Measurements from ENCODE around the gene MYMX. TPM values are rescaled to one million over a fixed set of nuclear protein-coding genes. Genes with fewer than 3 reads are reported as not detected.
A peak's percentile ranks its signal among the peaks of the same experiment; 100 is the strongest.

MYMX gene
- total RNA-seq (not detected), polyA plus RNA-seq (not detected), total RNA-seq (0 reads per million in 6 experiments)

DNA sequence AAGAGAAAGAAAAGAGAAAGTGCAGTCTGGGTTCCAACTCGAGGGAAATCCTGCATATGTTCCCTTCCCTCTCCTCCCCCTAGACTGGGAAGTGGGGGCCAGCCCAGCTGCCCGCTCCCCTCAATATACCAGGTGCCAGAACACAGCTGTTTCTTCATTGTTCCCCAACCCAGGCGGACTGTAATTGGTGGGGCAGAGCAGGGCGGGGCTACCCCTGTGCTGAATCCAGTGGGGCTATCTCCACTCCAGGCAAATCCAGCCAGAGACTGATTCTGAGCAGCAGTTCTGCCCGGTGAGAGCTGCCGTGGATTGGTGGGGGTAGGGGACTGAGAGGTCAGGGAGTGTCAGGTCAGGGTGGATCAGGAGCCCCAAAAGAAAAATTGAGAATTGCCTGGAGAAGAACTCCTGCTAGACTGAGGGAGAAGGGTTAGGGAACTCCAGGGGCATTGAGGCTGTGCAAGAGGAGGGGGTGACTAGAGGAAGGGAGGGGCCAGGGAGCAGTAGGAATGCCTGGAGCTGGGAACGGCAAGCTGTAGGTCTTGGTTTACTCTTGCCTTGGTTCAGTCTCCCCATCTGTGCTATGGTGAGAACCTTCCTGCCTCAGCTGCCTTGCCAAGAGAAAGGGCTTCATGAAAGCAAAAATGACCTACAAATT, at the start of gene MYMX:
TSS of gene MYMX (plus strand) at position 250 of the 655 bp plus-strand sequence. CDS start 546 bp downstream, outside the sequence.
- ATAC-seq (no peak), DNase-seq (no peak)
- H3K27me3 Mint-ChIP-seq = peaks cover 0 to 7% (median 4%) of the 10 kb centered on the region in 5 donors
- no peak within 1 kb of the TSS for H3K4me3 Mint-ChIP-seq
- H3K36me3 Mint-ChIP-seq = no peaks in the 10 kb centered on the region
- H3K4me1 Mint-ChIP-seq = peaks cover 5 to 26% (median 18%) of the 10 kb centered on the region in 4 donors
- POLR2A ChIA-PET = interaction anchor here (0.7 kb wide), 1 partner anchor 39 kb away, joined by 4 read pairs; no protein-coding TSS in a partner anchor
- H3K27ac Mint-ChIP-seq = no peak within 1 kb of the TSS
- H3K9me3 Mint-ChIP-seq = no peaks in the 10 kb centered on the region

DNA sequence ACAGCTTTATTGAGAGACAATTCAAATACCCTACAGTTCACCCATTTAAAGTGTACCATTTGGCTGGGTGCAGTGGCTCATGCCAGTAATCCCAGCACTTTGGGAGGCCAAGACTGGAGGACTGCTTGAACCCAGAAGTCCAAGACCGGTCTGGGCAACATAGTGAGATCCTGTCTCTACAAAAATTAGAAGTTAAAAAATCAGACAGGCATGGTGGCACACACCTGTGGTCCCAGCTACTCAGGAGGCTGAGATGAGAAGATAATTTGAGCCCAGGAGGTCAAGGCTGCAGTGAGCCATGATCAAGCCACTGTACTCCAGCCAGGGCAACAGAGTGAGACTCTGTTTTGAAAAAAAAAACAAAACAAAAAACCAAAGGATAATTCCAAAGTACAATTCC, 49.2 kb upstream of the MYMX start:
- H3K4me3 Mint-ChIP-seq = no peak overlapping the region
- peaks cover 0 to 7% (median 5%) of the 10 kb centered on the region in 4 donors for H3K4me1 Mint-ChIP-seq
- no peaks in the 10 kb centered on the region for H3K36me3 Mint-ChIP-seq
- DNase-seq (no peak), ATAC-seq (no peak)
- no peak overlapping the region for H3K27ac Mint-ChIP-seq
- no peaks in the 10 kb centered on the region for H3K9me3 Mint-ChIP-seq
- POLR2A ChIA-PET = no interaction called here
- H3K27me3 Mint-ChIP-seq = peaks cover 6 to 12% (median 9%) of the 10 kb centered on the region in 5 donors

DNA sequence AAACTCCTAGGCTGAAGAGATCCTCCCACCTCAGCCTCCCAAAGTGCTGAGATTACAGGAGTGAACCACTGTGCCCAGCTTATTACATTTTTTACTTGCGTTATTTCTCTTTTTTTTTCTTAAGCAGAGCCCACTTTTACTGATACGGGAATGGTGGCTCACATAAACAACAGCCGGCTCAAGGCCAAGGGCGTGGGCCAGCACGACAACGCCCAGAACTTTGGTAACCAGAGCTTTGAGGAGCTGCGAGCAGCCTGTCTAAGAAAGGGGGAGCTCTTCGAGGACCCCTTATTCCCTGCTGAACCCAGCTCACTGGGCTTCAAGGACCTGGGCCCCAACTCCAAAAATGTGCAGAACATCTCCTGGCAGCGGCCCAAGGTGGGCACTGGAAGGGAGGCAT, 47.6 kb upstream of the MYMX start:
- H3K27me3 Mint-ChIP-seq = peaks cover 0 to 9% (median 6%) of the 10 kb centered on the region in 5 donors
- H3K36me3 Mint-ChIP-seq = no peaks in the 10 kb centered on the region
- no peak overlapping the region for H3K27ac Mint-ChIP-seq
- DNase-seq (no peak), ATAC-seq (no peak)
- POLR2A ChIA-PET = interaction anchor here (0.6 kb wide), 1 partner anchor 1115 kb away, joined by 5 read pairs; no protein-coding TSS in a partner anchor
- H3K4me1 Mint-ChIP-seq = peaks cover 2 to 11% (median 9%) of the 10 kb centered on the region in 4 donors
- no peaks in the 10 kb centered on the region for H3K9me3 Mint-ChIP-seq
- no peak overlapping the region for H3K4me3 Mint-ChIP-seq

DNA sequence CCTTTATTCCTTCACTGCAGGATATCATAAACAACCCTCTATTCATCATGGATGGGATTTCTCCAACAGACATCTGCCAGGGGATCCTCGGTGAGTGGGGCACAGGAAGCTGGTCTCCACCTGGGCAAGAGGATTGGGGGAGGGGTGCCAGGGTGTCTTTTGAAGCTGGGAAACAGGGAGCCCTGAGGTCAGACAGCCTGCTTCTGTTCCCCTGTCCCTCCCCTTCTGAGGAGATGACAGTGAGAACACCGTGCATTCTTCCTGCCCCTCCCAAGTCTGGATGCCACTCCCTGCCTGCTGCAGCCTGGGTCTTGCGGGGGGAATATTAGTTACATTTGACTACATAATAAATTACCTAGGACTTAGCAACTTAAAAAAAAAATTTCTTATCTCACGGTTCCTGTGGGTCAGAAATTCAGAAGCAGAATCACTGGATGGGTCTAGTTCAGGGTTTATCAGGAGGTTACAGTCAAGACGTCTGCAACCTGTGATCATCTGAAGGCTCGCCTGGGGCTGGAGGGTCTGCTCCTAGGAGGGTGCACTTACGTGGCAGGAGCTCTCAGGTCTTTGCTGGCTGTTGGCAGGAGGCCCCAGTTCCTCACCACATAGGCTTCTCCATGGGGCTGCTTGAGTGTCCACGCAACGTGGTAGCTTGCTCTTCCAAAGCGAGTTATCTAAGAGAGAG, 46.7 kb upstream of the MYMX start:
- POLR2A ChIA-PET = interaction anchor here (0.6 kb wide), 2 partner anchors 565 to 1116 kb away, joined by 4 to 5 read pairs; no protein-coding TSS in a partner anchor
- DNase-seq = peak in 1 of 10 donors; percentile 52
- ATAC-seq = no peak
- H3K27ac Mint-ChIP-seq = no peak overlapping the region
- H3K9me3 Mint-ChIP-seq = no peaks in the 10 kb centered on the region
- no peak overlapping the region for H3K4me3 Mint-ChIP-seq
- peaks cover 0 to 5% (median 2%) of the 10 kb centered on the region in 5 donors for H3K27me3 Mint-ChIP-seq
- H3K4me1 Mint-ChIP-seq = peaks cover 2 to 11% (median 8%) of the 10 kb centered on the region in 4 donors
- no peaks in the 10 kb centered on the region for H3K36me3 Mint-ChIP-seq

DNA sequence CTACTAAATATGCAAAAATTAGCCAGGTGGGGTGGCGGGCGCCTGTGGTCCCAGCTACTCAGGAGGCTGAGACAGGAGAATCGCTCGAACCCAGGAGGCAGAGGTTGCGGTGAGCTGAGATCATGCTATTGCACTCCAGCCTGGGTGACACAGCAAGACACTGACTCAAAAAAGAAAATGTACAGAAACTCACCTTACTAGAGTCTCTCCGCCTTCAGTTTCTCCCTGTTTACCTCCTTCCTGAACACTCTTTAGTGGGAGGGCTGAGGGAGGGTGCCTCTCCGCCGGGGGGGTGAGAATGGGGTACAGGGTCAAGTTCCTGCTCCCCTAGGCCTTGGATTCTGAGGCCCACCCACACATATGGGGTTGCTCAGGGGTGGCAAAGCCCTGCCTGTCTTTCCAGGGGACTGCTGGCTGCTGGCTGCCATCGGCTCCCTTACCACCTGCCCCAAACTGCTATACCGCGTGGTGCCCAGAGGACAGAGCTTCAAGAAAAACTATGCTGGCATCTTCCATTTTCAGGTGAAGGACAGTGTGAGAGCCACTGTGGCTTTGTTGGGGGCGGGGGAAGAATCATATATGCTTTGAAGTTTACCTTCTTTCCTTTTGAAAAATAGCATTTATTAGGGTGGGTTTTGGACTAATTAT, 44.7 kb upstream of the MYMX start:
- H3K27me3 Mint-ChIP-seq = peaks cover 0 to 3% (median 0%) of the 10 kb centered on the region in 5 donors
- no peak for ATAC-seq
- H3K4me1 Mint-ChIP-seq = peaks cover 10 to 19% (median 14%) of the 10 kb centered on the region in 4 donors
- DNase-seq = peak in 1 of 10 donors; percentile 53
- H3K4me3 Mint-ChIP-seq = peak overlapping the region in 1 of 10 donors; percentile 41
- POLR2A ChIA-PET = interaction anchor here (0.6 kb wide), 1 partner anchor 90 kb away, joined by 3 read pairs; no protein-coding TSS in a partner anchor
- H3K36me3 Mint-ChIP-seq = no peaks in the 10 kb centered on the region
- no peaks in the 10 kb centered on the region for H3K9me3 Mint-ChIP-seq
- peak overlapping the region in 1 of 10 donors; percentile 76 for H3K27ac Mint-ChIP-seq

DNA sequence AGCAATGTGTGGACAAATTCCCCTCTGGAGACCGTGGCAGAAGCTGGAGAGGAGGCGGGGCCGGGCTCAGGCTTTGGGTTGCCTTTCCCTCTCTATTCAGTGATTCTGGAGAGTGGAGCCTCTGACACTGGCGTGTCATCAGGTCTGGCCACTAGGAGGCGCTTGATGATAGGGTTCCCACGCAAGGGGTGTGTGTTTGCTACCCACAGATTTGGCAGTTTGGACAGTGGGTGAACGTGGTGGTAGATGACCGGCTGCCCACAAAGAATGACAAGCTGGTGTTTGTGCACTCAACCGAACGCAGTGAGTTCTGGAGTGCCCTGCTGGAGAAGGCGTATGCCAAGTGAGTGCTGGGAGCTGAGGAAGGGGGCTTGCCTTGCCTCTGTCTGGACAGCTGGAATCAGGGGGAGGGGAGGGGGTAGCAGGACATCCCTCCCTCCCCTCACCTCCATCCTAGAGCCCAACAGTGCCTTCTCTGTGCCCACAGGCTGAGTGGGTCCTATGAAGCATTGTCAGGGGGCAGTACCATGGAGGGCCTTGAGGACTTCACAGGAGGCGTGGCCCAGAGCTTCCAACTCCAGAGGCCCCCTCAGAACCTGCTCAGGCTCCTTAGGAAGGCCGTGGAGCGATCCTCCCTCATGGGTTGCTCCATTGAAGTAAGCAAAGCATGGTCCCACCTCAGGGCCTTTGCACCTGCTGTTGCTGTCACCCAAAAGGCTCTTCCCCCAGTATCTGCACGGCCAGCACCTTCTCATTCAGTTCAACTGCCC, 43.8 kb upstream of the MYMX start:
- Mint-ChIP-seq H3K4me3 (no peak overlapping the region), H3K9me3 (no peaks in the 10 kb centered on the region), H3K27me3 (peaks cover 0 to 3% (median 0%) of the 10 kb centered on the region in 5 donors), H3K4me1 (peaks cover 10 to 26% (median 19%) of the 10 kb centered on the region in 4 donors), H3K27ac (peak overlapping the region in 2 of 10 donors; percentile 38 to 76), H3K36me3 (no peaks in the 10 kb centered on the region)
- ATAC-seq = peak; percentile 72 to 90
- peak; percentile 60 to 88 (median 71) for DNase-seq
- POLR2A ChIA-PET = interaction anchor here (0.8 to 1.0 kb wide), 2 partner anchors 75 to 84 kb away, joined by 4 to 5 read pairs; partner anchors contain the start of gene SLC35B2

DNA sequence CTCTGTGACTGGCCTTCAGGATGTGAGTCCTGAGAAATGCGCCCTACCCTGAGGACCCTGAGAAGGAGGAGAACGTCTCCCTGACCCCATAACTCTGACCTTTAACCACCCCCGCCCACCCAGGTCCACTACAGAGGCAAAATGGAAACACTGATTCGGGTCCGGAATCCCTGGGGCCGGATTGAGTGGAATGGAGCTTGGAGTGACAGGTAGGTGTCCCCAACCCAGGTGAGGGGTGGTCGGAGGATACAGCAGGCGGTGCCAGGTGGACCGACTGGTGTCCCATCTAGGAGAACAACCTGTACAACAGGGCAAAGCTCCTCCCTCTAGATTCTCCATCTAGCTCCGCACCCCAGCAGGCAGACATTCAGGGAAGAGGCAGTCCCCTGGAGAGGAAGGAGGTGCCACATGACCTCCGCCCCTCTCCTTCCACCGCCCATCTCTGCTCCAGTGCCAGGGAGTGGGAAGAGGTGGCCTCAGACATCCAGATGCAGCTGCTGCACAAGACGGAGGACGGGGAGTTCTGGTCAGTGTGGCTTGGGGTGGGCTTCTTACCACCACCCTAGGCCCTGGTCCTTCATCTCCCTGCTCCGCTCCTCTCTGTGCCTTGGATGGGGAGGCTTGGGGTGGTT, 40.5 kb upstream of the MYMX start:
- H3K9me3 Mint-ChIP-seq = no peaks in the 10 kb centered on the region
- no peaks in the 10 kb centered on the region for H3K36me3 Mint-ChIP-seq
- peak overlapping the region; percentile 11 to 88 (median 72) for H3K4me3 Mint-ChIP-seq
- peaks cover 10 to 27% (median 19%) of the 10 kb centered on the region in 4 donors for H3K4me1 Mint-ChIP-seq
- H3K27ac Mint-ChIP-seq = peak overlapping the region in 6 of 10 donors; percentile 1 to 76 (median 66)
- POLR2A ChIA-PET = no interaction called here
- ATAC-seq = no peak
- DNase-seq = peak in 1 of 10 donors; percentile 52
- peaks cover 0 to 3% (median 0%) of the 10 kb centered on the region in 5 donors for H3K27me3 Mint-ChIP-seq

DNA sequence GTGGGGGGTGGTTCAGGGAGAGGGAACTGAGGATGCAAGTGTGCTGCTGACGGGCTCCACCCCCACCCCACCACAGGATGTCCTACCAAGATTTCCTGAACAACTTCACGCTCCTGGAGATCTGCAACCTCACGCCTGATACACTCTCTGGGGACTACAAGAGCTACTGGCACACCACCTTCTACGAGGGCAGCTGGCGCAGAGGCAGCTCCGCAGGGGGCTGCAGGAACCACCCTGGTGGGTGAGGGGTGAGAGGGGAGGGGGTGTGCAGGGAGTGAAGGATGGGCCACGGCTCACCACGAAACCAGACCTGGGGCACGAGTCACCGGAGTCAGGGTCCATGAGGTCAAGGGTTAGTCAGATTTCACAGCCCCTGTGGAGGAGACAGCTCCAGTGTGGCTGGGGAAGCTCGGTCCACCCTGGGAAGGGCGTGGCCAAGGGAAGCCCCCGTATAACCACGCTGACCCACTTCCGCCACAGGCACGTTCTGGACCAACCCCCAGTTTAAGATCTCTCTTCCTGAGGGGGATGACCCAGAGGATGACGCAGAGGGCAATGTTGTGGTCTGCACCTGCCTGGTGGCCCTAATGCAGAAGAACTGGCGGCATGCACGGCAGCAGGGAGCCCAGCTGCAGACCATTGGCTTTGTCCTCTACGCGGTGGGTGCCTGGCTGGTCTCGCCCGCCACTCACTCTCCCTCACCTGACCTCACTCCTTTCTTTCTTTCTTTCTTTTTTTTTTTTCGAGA, 39.8 kb upstream of the MYMX start:
- H3K27me3 Mint-ChIP-seq = peaks cover 0 to 3% (median 0%) of the 10 kb centered on the region in 5 donors
- peak overlapping the region in 8 of 10 donors; percentile 9 to 87 (median 66) for H3K27ac Mint-ChIP-seq
- peak overlapping the region; percentile 56 to 88 (median 72) for H3K4me3 Mint-ChIP-seq
- H3K36me3 Mint-ChIP-seq = no peaks in the 10 kb centered on the region
- POLR2A ChIA-PET = no interaction called here
- peak; percentile 65 to 82 for ATAC-seq
- H3K4me1 Mint-ChIP-seq = peaks cover 10 to 25% (median 19%) of the 10 kb centered on the region in 4 donors
- no peaks in the 10 kb centered on the region for H3K9me3 Mint-ChIP-seq
- DNase-seq = peak in 9 of 10 donors; percentile 20 to 74 (median 45)

DNA sequence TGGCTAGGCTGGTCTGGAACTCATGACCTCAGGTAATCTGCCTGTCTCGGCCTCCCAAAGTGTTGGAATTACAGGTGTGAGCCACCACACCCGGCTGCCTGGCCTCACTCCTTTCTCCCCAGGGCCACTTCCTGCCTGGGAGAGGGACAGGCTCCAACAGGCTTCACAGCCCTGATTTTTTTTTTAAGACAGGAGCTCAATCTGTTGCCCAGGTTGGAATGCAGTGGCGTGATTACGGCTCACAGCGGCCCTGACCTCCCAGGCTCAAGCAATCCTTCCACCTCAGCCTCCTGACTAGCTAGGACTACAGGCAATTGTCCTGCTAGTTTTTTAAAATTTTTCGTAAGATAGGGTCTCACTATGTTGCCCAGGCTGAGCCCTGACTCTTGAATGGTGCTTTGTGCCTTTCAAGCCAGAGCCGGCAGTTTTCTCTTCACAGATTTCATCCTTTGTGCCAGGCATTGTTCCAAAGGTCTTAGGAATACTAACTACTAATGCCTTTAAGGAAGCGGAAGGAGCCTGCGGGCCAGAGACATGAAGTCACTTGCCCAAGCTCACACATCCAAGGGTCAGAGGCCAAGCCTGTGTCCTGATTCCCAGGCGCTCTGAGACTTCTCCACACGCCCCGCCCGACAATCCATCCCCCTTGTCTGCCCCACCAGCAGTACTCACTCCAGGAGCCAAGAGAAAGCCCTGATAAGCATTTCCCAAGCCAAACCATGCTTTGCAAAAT, 38.9 kb upstream of the MYMX start:
- H3K4me1 Mint-ChIP-seq = peaks cover 4 to 19% (median 16%) of the 10 kb centered on the region in 4 donors
- peak overlapping the region in 5 of 10 donors; percentile 33 to 88 (median 56) for H3K4me3 Mint-ChIP-seq
- no peak for ATAC-seq
- peaks cover 0 to 2% (median 0%) of the 10 kb centered on the region in 5 donors for H3K27me3 Mint-ChIP-seq
- no peaks in the 10 kb centered on the region for H3K36me3 Mint-ChIP-seq
- DNase-seq = peak in 1 of 10 donors; percentile 21
- no peaks in the 10 kb centered on the region for H3K9me3 Mint-ChIP-seq
- POLR2A ChIA-PET = no interaction called here
- peak overlapping the region in 7 of 10 donors; percentile 37 to 87 (median 63) for H3K27ac Mint-ChIP-seq

DNA sequence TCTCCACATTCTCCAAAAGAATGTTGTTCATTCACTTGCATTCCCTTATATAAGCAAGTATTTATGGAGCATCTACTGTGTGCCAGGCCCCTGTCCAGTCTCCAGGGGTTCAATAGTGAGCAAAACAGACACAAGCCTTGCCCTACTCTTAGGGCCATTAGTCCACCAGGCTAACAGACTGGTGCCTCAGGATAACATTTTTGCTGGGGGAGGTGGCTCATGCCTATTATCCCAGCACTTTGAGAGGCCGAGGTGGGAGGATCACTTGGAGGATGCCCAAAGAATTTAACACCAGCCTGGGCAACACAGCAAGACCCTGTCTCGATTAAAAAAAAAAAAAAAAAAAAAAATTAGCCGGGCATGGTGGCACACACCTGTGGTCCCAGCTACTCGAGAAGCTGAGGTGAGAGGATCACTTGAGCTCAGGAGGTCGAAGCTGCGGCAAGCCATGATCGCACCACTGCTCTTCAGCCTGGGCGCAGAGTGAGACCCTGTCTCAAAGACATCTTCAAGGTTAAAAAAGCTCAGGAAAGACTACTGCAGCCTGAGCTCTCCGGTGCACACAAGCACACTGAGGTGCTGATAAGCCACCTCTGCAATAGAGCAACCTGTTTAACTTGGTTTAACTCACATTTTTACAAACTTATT, 38.2 kb upstream of the MYMX start:
- Mint-ChIP-seq H3K27me3 (peaks cover 0 to 2% (median 0%) of the 10 kb centered on the region in 5 donors), H3K27ac (peak overlapping the region in 5 of 10 donors; percentile 37 to 63 (median 43)), H3K9me3 (no peaks in the 10 kb centered on the region), H3K4me1 (peaks cover 4 to 19% (median 15%) of the 10 kb centered on the region in 4 donors), H3K4me3 (no peak overlapping the region), H3K36me3 (no peaks in the 10 kb centered on the region)
- peak in 1 of 10 donors; percentile 15 for DNase-seq
- ATAC-seq = no peak
- POLR2A ChIA-PET = no interaction called here

All from naive thymus-derived CD8-positive, alpha-beta T cell (primary cell).